ENCODE measurements around the gene SLC39A5.

GRCh38 chr12:56248711-56249110 lies 18.9 kb downstream of the SLC39A5 start:
- TF ChIP-seq EP300 (IDR thresholded peaks at IDR 0.05) (no peak), POLR2A (IDR thresholded peaks at IDR 0.05) (no peak)
- TF ChIP-seq, protein P1, sequence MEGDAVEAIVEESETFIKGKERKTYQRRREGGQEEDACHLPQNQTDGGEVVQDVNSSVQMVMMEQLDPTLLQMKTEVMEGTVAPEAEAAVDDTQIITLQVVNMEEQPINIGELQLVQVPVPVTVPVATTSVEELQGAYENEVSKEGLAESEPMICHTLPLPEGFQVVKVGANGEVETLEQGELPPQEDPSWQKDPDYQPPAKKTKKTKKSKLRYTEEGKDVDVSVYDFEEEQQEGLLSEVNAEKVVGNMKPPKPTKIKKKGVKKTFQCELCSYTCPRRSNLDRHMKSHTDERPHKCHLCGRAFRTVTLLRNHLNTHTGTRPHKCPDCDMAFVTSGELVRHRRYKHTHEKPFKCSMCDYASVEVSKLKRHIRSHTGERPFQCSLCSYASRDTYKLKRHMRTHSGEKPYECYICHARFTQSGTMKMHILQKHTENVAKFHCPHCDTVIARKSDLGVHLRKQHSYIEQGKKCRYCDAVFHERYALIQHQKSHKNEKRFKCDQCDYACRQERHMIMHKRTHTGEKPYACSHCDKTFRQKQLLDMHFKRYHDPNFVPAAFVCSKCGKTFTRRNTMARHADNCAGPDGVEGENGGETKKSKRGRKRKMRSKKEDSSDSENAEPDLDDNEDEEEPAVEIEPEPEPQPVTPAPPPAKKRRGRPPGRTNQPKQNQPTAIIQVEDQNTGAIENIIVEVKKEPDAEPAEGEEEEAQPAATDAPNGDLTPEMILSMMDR (IDR thresholded peaks at IDR 0.05): no peak
